ENCODE measurements around the gene CLDN18. TPM values are rescaled to one million over a fixed set of nuclear protein-coding genes. Genes with fewer than 3 reads are reported as not detected.

Gene CLDN18
- total RNA-seq, 2 experiments from 2014 or later = not detected

GRCh38 chr3:138032567-138032966 is 22.6 kb downstream of the CLDN18 start:
- Mint-ChIP-seq H3K4me3 (no peak overlapping the region), H3K4me1 (ENCODE audit: low read depth) (no peaks in the 10 kb centered on the region), H3K9me3 (no peaks in the 10 kb centered on the region), H3K27me3 (peaks cover 18% of the 10 kb centered on the region), H3K27ac (no peak overlapping the region), H3K36me3 (no peaks in the 10 kb centered on the region)
- ChIA-PET CTCF (interaction anchor here (0.6 kb wide), 1 partner anchor 59 kb away, joined by 5 read pairs; no protein-coding TSS in a partner anchor), POLR2A (no interaction called here)
- intact Hi-C loops (cut with micrococcal nuclease) = no loop called here
- DNase-seq = no peak

- Mint-ChIP-seq H3K4me1 (ENCODE audit: low read depth) (no peaks in the 10 kb centered on the region), H3K9me3 (no peaks in the 10 kb centered on the region), H3K4me3 (no peak overlapping the region), H3K27ac (no peak overlapping the region), H3K36me3 (no peaks in the 10 kb centered on the region), H3K27me3 (peaks cover 18% of the 10 kb centered on the region)
- intact Hi-C loops (cut with micrococcal nuclease) = no loop called here
- CTCF ChIA-PET = interaction anchor here (2.3 kb wide), 1 partner anchor 19 kb away, joined by 6 read pairs; no protein-coding TSS in a partner anchor
- DNase-seq = no peak
- POLR2A ChIA-PET = no interaction called here
These were observed 23.3 kb downstream of the CLDN18 start for GRCh38 chr3:138033202-138033691.

DNA sequence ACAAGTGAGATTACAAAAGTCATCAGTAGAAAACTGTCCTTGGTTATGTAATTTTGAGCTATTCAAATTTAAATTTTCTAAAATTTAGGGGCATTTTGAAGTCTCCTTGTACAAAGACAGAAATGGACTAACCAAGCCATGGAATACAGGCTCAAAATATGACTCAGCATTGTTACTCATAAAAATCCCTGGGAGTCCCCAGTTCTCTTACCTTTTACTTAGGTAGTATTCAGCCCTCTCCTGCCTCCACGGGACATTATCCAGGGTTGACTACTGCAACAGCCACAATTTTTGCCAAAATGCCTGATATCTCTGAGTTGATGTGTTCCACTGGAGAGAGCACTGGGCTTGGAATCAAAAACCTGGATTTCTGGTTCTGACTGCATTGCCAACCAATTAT is 25.0 kb downstream of the CLDN18 start:
- H3K27me3 Mint-ChIP-seq = peaks cover 17% of the 10 kb centered on the region
- ChIA-PET POLR2A (no interaction called here), CTCF (interaction anchor here (2.3 kb wide), 1 partner anchor 17 kb away, joined by 6 read pairs; no protein-coding TSS in a partner anchor)
- H3K4me1 Mint-ChIP-seq (ENCODE audit: low read depth) = no peaks in the 10 kb centered on the region
- H3K36me3 Mint-ChIP-seq = no peaks in the 10 kb centered on the region
- no peak overlapping the region for H3K27ac Mint-ChIP-seq
- H3K9me3 Mint-ChIP-seq = no peaks in the 10 kb centered on the region
- intact Hi-C loops (cut with micrococcal nuclease) = no loop called here
- DNase-seq = no peak
- H3K4me3 Mint-ChIP-seq = no peak overlapping the region

GRCh38 chr3:138036572-138036971 is 26.6 kb downstream of the CLDN18 start:
- intact Hi-C loops (cut with micrococcal nuclease) = no loop called here
- Mint-ChIP-seq H3K36me3 (no peaks in the 10 kb centered on the region), H3K9me3 (no peaks in the 10 kb centered on the region), H3K4me3 (no peak overlapping the region), H3K27me3 (peaks cover 17% of the 10 kb centered on the region), H3K27ac (no peak overlapping the region), H3K4me1 (ENCODE audit: low read depth) (no peaks in the 10 kb centered on the region)
- ChIA-PET CTCF (interaction anchor here (0.8 kb wide), 1 partner anchor 16 kb away, joined by 3 read pairs; no protein-coding TSS in a partner anchor), POLR2A (no interaction called here)
- no peak for DNase-seq

- Mint-ChIP-seq H3K9me3 (no peaks in the 10 kb centered on the region), H3K4me3 (no peak overlapping the region), H3K27me3 (peaks cover 19% of the 10 kb centered on the region), H3K4me1 (ENCODE audit: low read depth) (no peaks in the 10 kb centered on the region), H3K27ac (no peak overlapping the region), H3K36me3 (no peaks in the 10 kb centered on the region)
- ChIA-PET CTCF (interaction anchor here (0.6 to 0.7 kb wide), 2 partner anchors 89 to 584 kb away, joined by 3 read pairs; no protein-coding TSS in a partner anchor), POLR2A (no interaction called here)
- no peak for DNase-seq
- intact Hi-C loops (cut with micrococcal nuclease) = no loop called here
These were observed 28.9 kb downstream of the CLDN18 start for GRCh38 chr3:138038725-138039462.

GRCh38 chr3:138042043-138042442 is 32.1 kb downstream of the CLDN18 start:
- intact Hi-C loops (cut with micrococcal nuclease) = no loop called here
- H3K4me3 Mint-ChIP-seq = no peak overlapping the region
- H3K4me1 Mint-ChIP-seq (ENCODE audit: low read depth) = no peaks in the 10 kb centered on the region
- ChIA-PET POLR2A (no interaction called here), CTCF (interaction anchor here (1.1 kb wide), 1 partner anchor 10 kb away, joined by 3 read pairs; no protein-coding TSS in a partner anchor)
- H3K9me3 Mint-ChIP-seq = no peaks in the 10 kb centered on the region
- no peak for DNase-seq
- H3K27me3 Mint-ChIP-seq = peaks cover 22% of the 10 kb centered on the region
- H3K36me3 Mint-ChIP-seq = no peaks in the 10 kb centered on the region
- H3K27ac Mint-ChIP-seq = no peak overlapping the region

GRCh38 chr3:138043266-138044029 is 33.5 kb downstream of the CLDN18 start:
- intact Hi-C loops (cut with micrococcal nuclease) = no loop called here
- no peaks in the 10 kb centered on the region for H3K36me3 Mint-ChIP-seq
- H3K27me3 Mint-ChIP-seq = peaks cover 20% of the 10 kb centered on the region
- CTCF ChIA-PET = no interaction called here
- H3K9me3 Mint-ChIP-seq = no peaks in the 10 kb centered on the region
- POLR2A ChIA-PET = no interaction called here
- no peak overlapping the region for H3K27ac Mint-ChIP-seq
- H3K4me3 Mint-ChIP-seq = no peak overlapping the region
- no peaks in the 10 kb centered on the region for H3K4me1 Mint-ChIP-seq (ENCODE audit: low read depth)
- DNase-seq = no peak

DNA sequence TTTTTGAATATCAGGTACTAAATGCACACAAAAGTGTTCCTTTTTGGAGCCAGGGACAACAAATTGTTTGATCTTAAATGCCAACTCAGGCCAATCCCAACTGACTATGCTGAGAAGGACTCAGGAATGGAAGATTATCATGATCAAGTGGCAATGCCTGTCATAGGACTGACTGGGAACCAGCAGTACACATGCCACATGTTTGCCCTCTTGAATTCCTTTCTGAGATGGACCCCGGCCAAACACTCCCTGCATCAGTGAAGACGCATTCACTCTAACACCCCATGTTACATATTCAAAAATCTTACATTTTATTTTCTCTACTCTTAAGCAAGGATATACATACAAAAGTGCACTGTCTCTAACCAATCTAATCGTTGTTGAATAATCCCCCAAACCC is 36.1 kb downstream of the CLDN18 start:
- intact Hi-C loops (cut with micrococcal nuclease) = no loop called here
- H3K9me3 Mint-ChIP-seq = no peaks in the 10 kb centered on the region
- POLR2A ChIA-PET = no interaction called here
- H3K36me3 Mint-ChIP-seq = no peaks in the 10 kb centered on the region
- H3K4me3 Mint-ChIP-seq = no peak overlapping the region
- CTCF ChIA-PET = no interaction called here
- peaks cover 15% of the 10 kb centered on the region for H3K27me3 Mint-ChIP-seq
- no peak overlapping the region for H3K27ac Mint-ChIP-seq
- no peaks in the 10 kb centered on the region for H3K4me1 Mint-ChIP-seq (ENCODE audit: low read depth)
- no peak for DNase-seq

DNA sequence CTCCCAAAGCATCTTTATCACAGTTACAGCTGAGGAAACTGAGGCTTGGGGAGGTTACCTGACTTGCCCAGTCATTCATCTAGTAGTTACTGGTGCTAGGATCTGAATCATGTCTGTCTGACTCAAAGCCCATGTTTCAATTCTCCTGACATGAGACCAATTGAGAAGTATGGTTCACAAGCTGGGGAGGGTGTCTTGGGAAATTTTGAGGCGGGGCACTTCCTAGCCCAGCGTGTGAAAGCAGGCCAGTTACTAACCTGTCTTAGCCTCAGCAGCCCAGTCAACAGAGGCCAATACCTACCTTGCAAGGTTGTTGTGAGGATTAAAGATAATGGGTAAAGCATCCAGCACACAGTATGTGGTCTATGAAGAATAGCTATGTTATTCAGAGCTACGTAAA is 37.0 kb downstream of the CLDN18 start:
- no peak overlapping the region for H3K27ac Mint-ChIP-seq
- CTCF ChIA-PET = no interaction called here
- POLR2A ChIA-PET = no interaction called here
- peaks cover 15% of the 10 kb centered on the region for H3K27me3 Mint-ChIP-seq
- H3K36me3 Mint-ChIP-seq = no peaks in the 10 kb centered on the region
- intact Hi-C loops (cut with micrococcal nuclease) = no loop called here
- no peak overlapping the region for H3K4me3 Mint-ChIP-seq
- H3K4me1 Mint-ChIP-seq (ENCODE audit: low read depth) = no peaks in the 10 kb centered on the region
- H3K9me3 Mint-ChIP-seq = no peaks in the 10 kb centered on the region
- DNase-seq = peak; percentile 28

DNA sequence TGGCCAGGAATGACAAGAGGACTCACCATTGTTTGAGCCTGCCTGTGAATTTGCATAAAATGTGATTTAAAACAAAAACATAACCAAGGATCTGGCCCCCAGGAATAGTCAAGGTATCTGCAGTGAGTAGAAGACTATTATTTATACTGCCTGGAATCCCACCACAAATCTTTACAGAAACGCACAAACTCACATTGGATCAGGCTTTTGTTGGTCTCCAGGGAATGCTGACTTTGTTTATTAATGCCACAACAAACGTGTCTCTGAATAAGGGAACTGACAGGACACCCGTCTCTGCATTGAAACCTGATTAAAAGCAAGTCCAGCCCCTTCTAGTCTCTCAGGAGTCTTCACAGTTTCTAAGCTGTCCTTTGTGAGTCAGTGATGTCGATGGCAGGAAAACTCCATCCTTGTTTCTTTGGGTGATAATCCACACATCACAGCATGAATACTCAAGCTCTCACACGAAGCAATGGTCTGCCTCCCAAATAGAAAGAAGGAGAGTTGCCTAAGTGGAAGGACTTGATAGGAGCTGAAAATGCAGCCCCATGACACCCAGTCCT is 37.7 kb downstream of the CLDN18 start:
- H3K4me1 Mint-ChIP-seq (ENCODE audit: low read depth) = no peaks in the 10 kb centered on the region
- H3K27me3 Mint-ChIP-seq = peaks cover 16% of the 10 kb centered on the region
- H3K27ac Mint-ChIP-seq = no peak overlapping the region
- intact Hi-C loops (cut with micrococcal nuclease) = no loop called here
- DNase-seq = no peak
- no peaks in the 10 kb centered on the region for H3K9me3 Mint-ChIP-seq
- H3K36me3 Mint-ChIP-seq = no peaks in the 10 kb centered on the region
- H3K4me3 Mint-ChIP-seq = no peak overlapping the region
- ChIA-PET CTCF (no interaction called here), POLR2A (no interaction called here)

GRCh38 chr3:138049157-138049919 is 39.4 kb downstream of the CLDN18 start:
- DNase-seq = no peak
- POLR2A ChIA-PET = no interaction called here
- H3K27me3 Mint-ChIP-seq = peaks cover 19% of the 10 kb centered on the region
- no peak overlapping the region for H3K27ac Mint-ChIP-seq
- CTCF ChIA-PET = interaction anchor here (1.2 kb wide), 1 partner anchor 9 kb away, joined by 3 read pairs; no protein-coding TSS in a partner anchor
- intact Hi-C loops (cut with micrococcal nuclease) = no loop called here
- H3K9me3 Mint-ChIP-seq = no peaks in the 10 kb centered on the region
- H3K4me1 Mint-ChIP-seq (ENCODE audit: low read depth) = no peaks in the 10 kb centered on the region
- H3K36me3 Mint-ChIP-seq = no peaks in the 10 kb centered on the region
- no peak overlapping the region for H3K4me3 Mint-ChIP-seq

All from activated CD4-positive, alpha-beta memory T cell treated with anti-CD3 and anti-CD28 coated beads for 36 hours (primary cell).